ENCODE data around the gene FNDC5.

Gene FNDC5

GRCh38 chr1:32896451-32896850 lies 25.7 kb upstream of the FNDC5 start:
- H3K27ac ChIP-seq, result no peak overlapping the region
- no peak for TF ChIP-seq CTCF (conservative IDR thresholded peaks at IDR 0.05)

- H3K27ac ChIP-seq, result no peak overlapping the region
- no peak for TF ChIP-seq CTCF (conservative IDR thresholded peaks at IDR 0.05)
Observed at GRCh38 chr1:32895325-32896215, 24.9 kb upstream of the FNDC5 start.

GRCh38 chr1:32894681-32895080 lies 24.0 kb upstream of the FNDC5 start:
- TF ChIP-seq CTCF (conservative IDR thresholded peaks at IDR 0.05), result no peak
- no peak overlapping the region for H3K27ac ChIP-seq

- no peak for TF ChIP-seq CTCF (conservative IDR thresholded peaks at IDR 0.05)
- peak overlapping the region; percentile 67 for H3K27ac ChIP-seq
Observed at GRCh38 chr1:32894019-32894600, 23.4 kb upstream of the FNDC5 start.

GRCh38 chr1:32893198-32894018 lies 22.7 kb upstream of the FNDC5 start:
- peak; percentile 72 for TF ChIP-seq CTCF (conservative IDR thresholded peaks at IDR 0.05)
- peak overlapping the region; percentile 67 for H3K27ac ChIP-seq

GRCh38 chr1:32892368-32893197 lies 21.9 kb upstream of the FNDC5 start:
- peak overlapping the region; percentile 67 for H3K27ac ChIP-seq
- peak; percentile 84 for TF ChIP-seq CTCF (conservative IDR thresholded peaks at IDR 0.05)
